Liver (tissue), 9 donors: ENCODE results near the gene WDR31. TPM values are rescaled to one million over a fixed set of nuclear protein-coding genes. Genes with fewer than 3 reads are reported as not detected.

Experiments
- DNase-seq: peaks from one replicate; pipeline ENCODE4 v3.0.0-alpha.2; 2017; ENCODE audit warnings: low spot score
- H3K27ac ChIP-seq, 2 donors: one replicate each; pipeline ENCODE4 v1.7.0; 2013; ENCODE audit warnings: inconsistent platforms in 2 of 2, low read length in 2 of 2, control low read depth in 1 of 2, low read depth in 1 of 2, mild to moderate bottlenecking in 1 of 2
- H3K27me3 ChIP-seq, 4 donors: one replicate each; pipeline versions ENCODE4 v1.6.1 to v1.7.0; 2013; ENCODE audit warnings: low read length in 3 of 4, inconsistent platforms in 1 of 4, mild to moderate bottlenecking in 1 of 4, moderate library complexity in 1 of 4; ENCODE audit not compliant: control insufficient read depth in 4 of 4, insufficient read depth in 4 of 4
- H3K36me3 ChIP-seq, 4 donors: one replicate each; pipeline versions ENCODE4 v1.6.1 to v1.7.0; 2013; ENCODE audit warnings: low read length in 3 of 4, mild to moderate bottlenecking in 3 of 4, low read depth in 1 of 4, moderate library complexity in 1 of 4; ENCODE audit not compliant: control insufficient read depth in 4 of 4, insufficient read depth in 3 of 4
- H3K4me1 ChIP-seq, 4 donors: one replicate each; pipeline versions ENCODE4 v1.6.1 to v1.7.0; 2013; ENCODE audit warnings: low read length in 3 of 4, mild to moderate bottlenecking in 3 of 4, moderate library complexity in 1 of 4; ENCODE audit not compliant: control insufficient read depth in 4 of 4, insufficient read depth in 4 of 4
- H3K4me3 ChIP-seq, 3 donors: one replicate each; pipeline versions ENCODE4 v1.6.1 to v1.7.0; 2013; ENCODE audit warnings: low read length in 3 of 3, control low read depth in 1 of 3, low read depth in 1 of 3, mild to moderate bottlenecking in 1 of 3
- H3K9ac ChIP-seq, 2 donors: one replicate each; pipeline ENCODE4 v1.7.0; 2013; ENCODE audit warnings: low read length in 2 of 2, mild to moderate bottlenecking in 2 of 2, moderate library complexity in 2 of 2, control low read depth in 1 of 2, low read depth in 1 of 2
- H3K9me3 ChIP-seq, 4 donors: one replicate each; pipeline versions ENCODE4 v1.6.1 to v1.7.0; 2013; ENCODE audit warnings: low read length in 3 of 4; ENCODE audit not compliant: control insufficient read depth in 4 of 4
- CTCF ChIP-seq: fragments of 150-350 bp; IDR thresholded peaks from 2 replicates; pipeline ENCODE4 v1.5.1; 2017; ENCODE audit warnings: improper control_type of control experiment, low read depth, low read length; ENCODE audit not compliant: missing input control
- FOXA1 ChIP-seq: IDR thresholded peaks from 2 replicates; pipeline ENCODE4 v1.6.1; 2016; ENCODE audit warnings: antibody characterized with exemption
- FOXA2 ChIP-seq: IDR thresholded peaks from 2 replicates; pipeline ENCODE4 v1.6.1; 2016; ENCODE audit warnings: antibody characterized with exemption
- GABPA ChIP-seq, 2 donors: IDR thresholded peaks in 1 of 2; conservative IDR thresholded peaks in 1 of 2; 2 replicates each; pipeline ENCODE4 v1.6.1; 2016; ENCODE audit warnings: antibody characterized with exemption in 2 of 2, mild to moderate bottlenecking in 1 of 2, moderate library complexity in 1 of 2
- HNF4A ChIP-seq, 2 donors: conservative IDR thresholded peaks; 2 replicates each; pipeline ENCODE4 v1.6.1; 2016; ENCODE audit warnings: antibody characterized with exemption in 2 of 2, mild to moderate bottlenecking in 2 of 2
- NR2F2 ChIP-seq: IDR thresholded peaks from 2 replicates; pipeline ENCODE4 v1.6.1; 2016; ENCODE audit warnings: antibody characterized with exemption
- RAD21 ChIP-seq, 2 donors: IDR thresholded peaks; 2 replicates each; pipeline ENCODE4 v1.6.1; 2016; ENCODE audit warnings: antibody characterized with exemption in 2 of 2, mild to moderate bottlenecking in 2 of 2
- RXRA ChIP-seq, 2 donors: IDR thresholded peaks; 2 replicates each; pipeline ENCODE4 v1.6.1; 2017 to 2018; ENCODE audit warnings: antibody characterized with exemption in 2 of 2, mild to moderate bottlenecking in 1 of 2
- ZBTB33 ChIP-seq: IDR thresholded peaks from 2 replicates; pipeline ENCODE4 v1.6.1; 2016; ENCODE audit warnings: antibody characterized with exemption
- WGBS: extraction: QIAGEN DNeasy Blood & Tissue Kit; methylation state at CpG from one replicate; pipeline ENCODE4 v1.1.7; 2013; 5-methylcytosine and 5-hydroxymethylcytosine counted together
- polyA plus RNA-seq, 2 donors: library from polyadenylated mRNA; stranded (reverse) in 1 of 2; unstranded in 1 of 2; fragments of 200-250 nt in 1 of 2; fragments of >200 nt in 1 of 2; fragmentation: Nextera tagmentation in 1 of 2; extraction: Ambion mirVana in 1 of 2; gene quantifications; one replicate each; pipeline versions ENCODE4 v1.2.1 to v1.2.3, GENCODE V29; 2013 to 2015
- total RNA-seq, 2 donors: library from RNA; depleted of rRNA; stranded (reverse); fragments of >200 nt; gene quantifications; one replicate each; pipeline ENCODE4 v1.2.3, GENCODE V29; 2014
- TF ChIP-seq, protein P1 (sequence below): IDR thresholded peaks from 2 replicates; pipeline ENCODE4 v1.6.1; 2016; ENCODE audit warnings: antibody characterized with exemption
- donor health status: healthy.
- donor health status: healthy.
- donor health status: healthy.
- donor health status: healthy.
- donor health status: healthy.

Gene WDR31
- total and polyA plus RNA-seq, 4 donors = 1.1 to 3.2 (median 1.2) TPM

- no peaks in the 10 kb centered on the region for H3K27me3 ChIP-seq
- peak overlapping the region; percentile 77 to 97 (median 94) for H3K4me3 ChIP-seq
- 0% methylated on average over 15 of the region's 15 CpGs for WGBS
- H3K9me3 ChIP-seq = no peaks in the 10 kb centered on the region
- H3K36me3 ChIP-seq = peaks cover 12 to 30% (median 25%) of the 10 kb centered on the region in 4 donors
- H3K9ac ChIP-seq = peak overlapping the region; percentile 88 to 89
- DNase-seq = no peak
- peak; percentile 62 for TF ChIP-seq CTCF
- peak; percentile 67 for TF ChIP-seq NR2F2
- TF ChIP-seq HNF4A (conservative IDR thresholded peaks at IDR 0.05) = peak; percentile 16 to 32
- TF ChIP-seq RAD21 (IDR thresholded peaks at IDR 0.05) = peak; percentile 83 to 84
- TF ChIP-seq RXRA (IDR thresholded peaks at IDR 0.05) = no peak
- TF ChIP-seq GABPA (IDR thresholded peaks at IDR 0.05 in 1 of 2, conservative IDR thresholded peaks at IDR 0.05 in 1 of 2) = no peak
- TF ChIP-seq, protein P1, sequence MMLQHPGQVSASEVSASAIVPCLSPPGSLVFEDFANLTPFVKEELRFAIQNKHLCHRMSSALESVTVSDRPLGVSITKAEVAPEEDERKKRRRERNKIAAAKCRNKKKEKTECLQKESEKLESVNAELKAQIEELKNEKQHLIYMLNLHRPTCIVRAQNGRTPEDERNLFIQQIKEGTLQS = no peak
- no peak for TF ChIP-seq FOXA1
- H3K27ac ChIP-seq = peak overlapping the region; percentile 88 to 97
- H3K4me1 ChIP-seq = peaks cover 4 to 36% (median 26%) of the 10 kb centered on the region in 4 donors
These were observed 65.5 kb downstream of the WDR31 start for GRCh38 chr9:113274474-113275156.

- no peaks in the 10 kb centered on the region for H3K27me3 ChIP-seq
- H3K9me3 ChIP-seq = no peaks in the 10 kb centered on the region
- TF ChIP-seq FOXA2 (no peak), GABPA (IDR thresholded peaks at IDR 0.05 in 1 of 2, conservative IDR thresholded peaks at IDR 0.05 in 1 of 2) (no peak), ZBTB33 (no peak)
- 65% methylated on average over 2 of the region's 2 CpGs for WGBS
- peaks cover 14 to 33% (median 32%) of the 10 kb centered on the region in 4 donors for H3K36me3 ChIP-seq
- no peak overlapping the region for H3K27ac ChIP-seq
- H3K4me1 ChIP-seq = peaks cover 0 to 18% (median 14%) of the 10 kb centered on the region in 4 donors
- no peak overlapping the region for H3K9ac ChIP-seq
- no peak for DNase-seq
- H3K4me3 ChIP-seq = no peak overlapping the region
These were observed 70.2 kb downstream of the WDR31 start for GRCh38 chr9:113269871-113270270.

DNA sequence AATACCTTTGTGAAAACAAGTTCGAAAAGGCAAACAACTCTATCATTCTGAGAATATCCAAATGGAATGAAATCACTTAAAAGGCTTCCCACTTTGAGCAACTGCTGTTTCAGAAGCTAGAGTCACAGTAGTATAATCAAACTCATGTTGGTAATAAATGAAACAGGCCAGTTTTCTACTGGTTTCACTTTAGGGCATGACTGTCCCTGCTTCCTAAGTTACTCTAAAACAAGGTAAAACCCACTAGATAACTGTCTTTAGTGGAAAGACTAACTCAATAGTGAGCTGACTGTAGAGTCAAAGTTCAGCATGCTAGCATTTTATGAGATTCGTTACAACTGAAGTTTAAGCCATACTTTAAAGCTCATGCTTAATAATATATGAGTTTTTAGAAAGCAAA lies 70.7 kb downstream of the WDR31 start:
- no peak overlapping the region for H3K4me3 ChIP-seq
- DNase-seq = no peak
- no peak overlapping the region for H3K27ac ChIP-seq
- H3K36me3 ChIP-seq = peaks cover 14 to 36% (median 32%) of the 10 kb centered on the region in 4 donors
- no peak overlapping the region for H3K9ac ChIP-seq
- 62% methylated on average over 2 of the region's 2 CpGs for WGBS
- no peaks in the 10 kb centered on the region for H3K27me3 ChIP-seq
- no peaks in the 10 kb centered on the region for H3K9me3 ChIP-seq
- TF ChIP-seq GABPA (IDR thresholded peaks at IDR 0.05 in 1 of 2, conservative IDR thresholded peaks at IDR 0.05 in 1 of 2) (no peak), HNF4A (conservative IDR thresholded peaks at IDR 0.05) (peak; percentile 7 to 19)
- H3K4me1 ChIP-seq = peaks cover 0 to 17% (median 13%) of the 10 kb centered on the region in 4 donors
